ENCODE measurements around the gene RNASE11.

DNA sequence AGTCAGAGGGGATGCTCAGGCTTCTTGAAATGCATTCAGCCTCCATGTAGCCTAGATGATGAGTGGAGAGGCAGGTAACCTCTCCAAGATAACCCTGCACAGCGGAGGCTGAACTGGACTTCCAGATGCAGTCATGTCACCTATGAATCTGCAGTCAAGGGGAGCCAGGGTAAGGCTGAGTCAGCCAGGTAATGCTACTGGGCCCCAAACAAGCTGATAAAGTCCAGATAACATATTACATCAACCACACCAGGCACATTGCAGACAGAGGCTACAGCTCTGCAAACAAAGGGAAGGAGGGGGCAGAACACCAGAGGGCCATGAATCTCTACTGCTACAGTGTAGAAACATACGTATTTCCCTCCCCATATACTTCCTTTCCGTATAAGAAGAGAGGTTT is 40.9 kb downstream of the RNASE11 start:
- TF ChIP-seq JUN (IDR thresholded peaks at IDR 0.05): no peak
- TF ChIP-seq RFX5 (IDR thresholded peaks at IDR 0.05): no peak
- TF ChIP-seq, protein P1, sequence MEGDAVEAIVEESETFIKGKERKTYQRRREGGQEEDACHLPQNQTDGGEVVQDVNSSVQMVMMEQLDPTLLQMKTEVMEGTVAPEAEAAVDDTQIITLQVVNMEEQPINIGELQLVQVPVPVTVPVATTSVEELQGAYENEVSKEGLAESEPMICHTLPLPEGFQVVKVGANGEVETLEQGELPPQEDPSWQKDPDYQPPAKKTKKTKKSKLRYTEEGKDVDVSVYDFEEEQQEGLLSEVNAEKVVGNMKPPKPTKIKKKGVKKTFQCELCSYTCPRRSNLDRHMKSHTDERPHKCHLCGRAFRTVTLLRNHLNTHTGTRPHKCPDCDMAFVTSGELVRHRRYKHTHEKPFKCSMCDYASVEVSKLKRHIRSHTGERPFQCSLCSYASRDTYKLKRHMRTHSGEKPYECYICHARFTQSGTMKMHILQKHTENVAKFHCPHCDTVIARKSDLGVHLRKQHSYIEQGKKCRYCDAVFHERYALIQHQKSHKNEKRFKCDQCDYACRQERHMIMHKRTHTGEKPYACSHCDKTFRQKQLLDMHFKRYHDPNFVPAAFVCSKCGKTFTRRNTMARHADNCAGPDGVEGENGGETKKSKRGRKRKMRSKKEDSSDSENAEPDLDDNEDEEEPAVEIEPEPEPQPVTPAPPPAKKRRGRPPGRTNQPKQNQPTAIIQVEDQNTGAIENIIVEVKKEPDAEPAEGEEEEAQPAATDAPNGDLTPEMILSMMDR (IDR thresholded peaks at IDR 0.05): no peak
- TF ChIP-seq CHD2 (IDR thresholded peaks at IDR 0.05; ENCODE audit: low read length, partially characterized antibody): no peak
- TF ChIP-seq ZNF302 (CRISPR knock-in tag; IDR thresholded peaks at IDR 0.05): no peak
- no peak for TF ChIP-seq ESRRA (IDR thresholded peaks at IDR 0.05; ENCODE audit: borderline replicate concordance, low read length)
- no peak for TF ChIP-seq CEBPB (IDR thresholded peaks at IDR 0.05)

All from A549 (cell line).